HepG2 (cell line): ENCODE results near the gene C2orf76. TPM values are rescaled to one million over a fixed set of nuclear protein-coding genes. Genes with fewer than 3 reads are reported as not detected.

Experiments
- AGO1 ChIP-seq: fragments of 200-400 bp; formaldehyde crosslinking; IDR thresholded peaks from 2 replicates; pipeline ENCODE4 v1.6.1; 2017; ENCODE audit warnings: mild to moderate bottlenecking, low read depth, low read length, moderate library complexity; ENCODE audit not compliant: poor library complexity, severe bottlenecking
- CEBPG ChIP-seq: IDR thresholded peaks from 2 replicates; pipeline ENCODE4 v1.6.1; 2016
- CREB1 ChIP-seq, 2 experiments: fragments of 450-650 bp in 1 of 2; IDR thresholded peaks; 2 replicates each; pipeline ENCODE4 v1.6.1; 2016 to 2017; ENCODE audit warnings: control low read depth in 1 of 2, mild to moderate bottlenecking in 1 of 2, missing compliant biosample characterization in 1 of 2, missing genetic modification characterization in 1 of 2
- FOSL2 ChIP-seq: sonication (generic); formaldehyde crosslinking; IDR thresholded peaks from 2 replicates; pipeline ENCODE4 v1.4.0; 2020; ENCODE audit warnings: missing genetic modification reagents
- FOXA3 ChIP-seq: IDR thresholded peaks from 2 replicates; pipeline ENCODE4 v1.6.1; 2016; ENCODE audit warnings: missing genetic modification reagents, missing compliant biosample characterization
- HNF4A ChIP-seq: sonication (generic); formaldehyde crosslinking; IDR thresholded peaks from 2 replicates; pipeline ENCODE4 v1.4.0; 2020; ENCODE audit warnings: missing genetic modification reagents
- HNRNPLL ChIP-seq: fragments of 200-400 bp; formaldehyde crosslinking; IDR thresholded peaks from 2 replicates; pipeline ENCODE4 v1.6.1; 2017; ENCODE audit warnings: mild to moderate bottlenecking, low read depth, low read length; ENCODE audit not compliant: poor library complexity, severe bottlenecking
- HOXA3 ChIP-seq: sonication (generic); formaldehyde crosslinking; IDR thresholded peaks from 2 replicates; pipeline ENCODE4 v1.5.0; 2020; ENCODE audit warnings: missing genetic modification reagents
- MTF2 ChIP-seq: sonication (generic); formaldehyde crosslinking; IDR thresholded peaks from 2 replicates; pipeline ENCODE4 v1.5.0; 2020; ENCODE audit warnings: missing genetic modification reagents, borderline replicate concordance
- SAP130 ChIP-seq: IDR thresholded peaks from 2 replicates; pipeline ENCODE4 v1.6.1; 2016; ENCODE audit warnings: low read depth
- ZNF780A ChIP-seq: sonication (generic); formaldehyde crosslinking; IDR thresholded peaks from 2 replicates; pipeline ENCODE4 v1.8.0; 2022; ENCODE audit warnings: mild to moderate bottlenecking, missing genetic modification reagents, moderate library complexity
- polyA plus RNA-seq, 8 experiments: library from polyadenylated mRNA; depleted of rRNA in 3 of 8; stranded (reverse) in 7 of 8; unstranded in 1 of 8; fragments of >200 nt; fragmentation: Illumina TruSeq in 4 of 8; extraction: Trizol in 4 of 8; gene quantifications; 2 replicates each; pipeline versions ENCODE4 v1.2.1 to v1.2.3, GENCODE V29; 2011 to 2016; ENCODE audit warnings: low read depth in 4 of 8, missing spikeins in 1 of 8, mixed read lengths in 1 of 8; ENCODE audit not compliant: insufficient read depth in 1 of 8
- total RNA-seq, 5 experiments: library from RNA; depleted of rRNA; stranded (reverse); fragments of >200 nt; fragmentation: Illumina TruSeq; extraction: Trizol; gene quantifications; 2 replicates each; pipeline ENCODE4 v1.2.3, GENCODE V29; 2016; ENCODE audit warnings: low read depth in 1 of 5
- TF ChIP-seq, protein P1 (sequence below): sonication (generic); formaldehyde crosslinking; conservative IDR thresholded peaks from 2 replicates; pipeline ENCODE4 v1.4.0; 2020; ENCODE audit warnings: mild to moderate bottlenecking, missing genetic modification reagents, moderate library complexity
- TF ChIP-seq, protein P2 (sequence below): sonication (generic); formaldehyde crosslinking; IDR thresholded peaks from 2 replicates; pipeline ENCODE4 v1.8.0; 2022; ENCODE audit warnings: mild to moderate bottlenecking, missing genetic modification reagents, moderate library complexity

The C2orf76 gene
- total and polyA plus RNA-seq, 2 of the 13 experiments (the other 11 are each of a cell fraction or from before 2014, with no cell fraction given), result 7.7 to 8.5 TPM

GRCh38 chr2:119305497-119306195 is 61.0 kb downstream of the C2orf76 start (continued):
- TF ChIP-seq, protein P1, sequence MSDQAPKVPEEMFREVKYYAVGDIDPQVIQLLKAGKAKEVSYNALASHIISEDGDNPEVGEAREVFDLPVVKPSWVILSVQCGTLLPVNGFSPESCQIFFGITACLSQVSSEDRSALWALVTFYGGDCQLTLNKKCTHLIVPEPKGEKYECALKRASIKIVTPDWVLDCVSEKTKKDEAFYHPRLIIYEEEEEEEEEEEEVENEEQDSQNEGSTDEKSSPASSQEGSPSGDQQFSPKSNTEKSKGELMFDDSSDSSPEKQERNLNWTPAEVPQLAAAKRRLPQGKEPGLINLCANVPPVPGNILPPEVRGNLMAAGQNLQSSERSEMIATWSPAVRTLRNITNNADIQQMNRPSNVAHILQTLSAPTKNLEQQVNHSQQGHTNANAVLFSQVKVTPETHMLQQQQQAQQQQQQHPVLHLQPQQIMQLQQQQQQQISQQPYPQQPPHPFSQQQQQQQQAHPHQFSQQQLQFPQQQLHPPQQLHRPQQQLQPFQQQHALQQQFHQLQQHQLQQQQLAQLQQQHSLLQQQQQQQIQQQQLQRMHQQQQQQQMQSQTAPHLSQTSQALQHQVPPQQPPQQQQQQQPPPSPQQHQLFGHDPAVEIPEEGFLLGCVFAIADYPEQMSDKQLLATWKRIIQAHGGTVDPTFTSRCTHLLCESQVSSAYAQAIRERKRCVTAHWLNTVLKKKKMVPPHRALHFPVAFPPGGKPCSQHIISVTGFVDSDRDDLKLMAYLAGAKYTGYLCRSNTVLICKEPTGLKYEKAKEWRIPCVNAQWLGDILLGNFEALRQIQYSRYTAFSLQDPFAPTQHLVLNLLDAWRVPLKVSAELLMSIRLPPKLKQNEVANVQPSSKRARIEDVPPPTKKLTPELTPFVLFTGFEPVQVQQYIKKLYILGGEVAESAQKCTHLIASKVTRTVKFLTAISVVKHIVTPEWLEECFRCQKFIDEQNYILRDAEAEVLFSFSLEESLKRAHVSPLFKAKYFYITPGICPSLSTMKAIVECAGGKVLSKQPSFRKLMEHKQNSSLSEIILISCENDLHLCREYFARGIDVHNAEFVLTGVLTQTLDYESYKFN (CRISPR knock-in tag), result peak; percentile 27; the same call in 1 of the 2 replicates
- TF ChIP-seq ZNF780A (no peak), SAP130 (peak; percentile 36; the same call in 1 of the 2 replicates), AGO1 (no peak), MTF2 (CRISPR knock-in tag) (no peak), FOSL2 (CRISPR knock-in tag) (no peak), HOXA3 (no peak), HNRNPLL (no peak), CEBPG (CRISPR knock-in tag) (0 out of 2 replicates have a peak, but pooled peaks have one; percentile 35), HNF4A (peak; percentile 57; the same call in 1 of the 2 replicates), CREB1 (IDR thresholded peaks at IDR 0.05) (no peak), CREB1 (CRISPR knock-in tag; IDR thresholded peaks at IDR 0.05) (no peak), FOXA3 (CRISPR knock-in tag) (peak; percentile 35)
- TF ChIP-seq, protein P2, sequence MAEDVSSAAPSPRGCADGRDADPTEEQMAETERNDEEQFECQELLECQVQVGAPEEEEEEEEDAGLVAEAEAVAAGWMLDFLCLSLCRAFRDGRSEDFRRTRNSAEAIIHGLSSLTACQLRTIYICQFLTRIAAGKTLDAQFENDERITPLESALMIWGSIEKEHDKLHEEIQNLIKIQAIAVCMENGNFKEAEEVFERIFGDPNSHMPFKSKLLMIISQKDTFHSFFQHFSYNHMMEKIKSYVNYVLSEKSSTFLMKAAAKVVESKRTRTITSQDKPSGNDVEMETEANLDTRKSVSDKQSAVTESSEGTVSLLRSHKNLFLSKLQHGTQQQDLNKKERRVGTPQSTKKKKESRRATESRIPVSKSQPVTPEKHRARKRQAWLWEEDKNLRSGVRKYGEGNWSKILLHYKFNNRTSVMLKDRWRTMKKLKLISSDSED, result no peak
